Activated B cell treated with CpG ODN at 0.5 μM for 24 hours (primary cell): ENCODE data around the gene MGLL. TPM values are rescaled to one million over a fixed set of nuclear protein-coding genes. Genes with fewer than 3 reads are reported as not detected.

ENCODE experiments used
- ATAC-seq: fragments of 200-7000 bp; cut with Tn5 transposase; one replicate; pipeline ENCODE4 v1.10.0; 2021; ENCODE audit warnings: low read depth, mild to moderate bottlenecking, moderate library complexity
- CTCF ChIA-PET: fragments of 350-600 bp; sonication (Branson Sonifier 250); formaldehyde crosslinking; loops from one replicate; lab custom pipeline; 2021; ENCODE audit warnings: antibody characterized with exemption; lab: Charles Lee
- POLR2A ChIA-PET: fragments of 350-600 bp; sonication (Branson Sonifier 250); formaldehyde crosslinking; loops from one replicate; lab custom pipeline; 2021; ENCODE audit warnings: antibody characterized with exemption; lab: Charles Lee
- DNase-seq: peaks from one replicate; pipeline ENCODE4 v3.0.0; 2022
- H3K27ac Mint-ChIP-seq: one replicate; pipeline ENCODE4 v1.8.0; 2020; ENCODE audit warnings: mixed read lengths
- H3K27me3 Mint-ChIP-seq: one replicate; pipeline ENCODE4 v1.8.0; 2021; ENCODE audit warnings: mixed read lengths
- H3K36me3 Mint-ChIP-seq: one replicate; pipeline ENCODE4 v1.8.0; 2021; ENCODE audit warnings: low read depth, mixed read lengths
- H3K4me1 Mint-ChIP-seq: one replicate; pipeline ENCODE4 v1.8.0; 2021; ENCODE audit warnings: mixed read lengths
- H3K4me3 Mint-ChIP-seq: one replicate; pipeline ENCODE4 v1.8.0; 2020; ENCODE audit warnings: mild to moderate bottlenecking, mixed read lengths
- H3K9me3 Mint-ChIP-seq: one replicate; pipeline ENCODE4 v1.8.0; 2020; ENCODE audit warnings: mixed read lengths
- CTCF ChIP-seq: fragments of 200-600 bp; IDR thresholded peaks from one replicate; pipeline ENCODE4 v1.8.0; 2022; ENCODE audit warnings: antibody characterized with exemption, mild to moderate bottlenecking
- intact Hi-C: fragments of 100-400 bp; cut with micrococcal nuclease; formaldehyde crosslinking; loops from one replicate; pipeline ENCODE4 v1.15.1; 2024
- total RNA-seq: library from RNA; stranded (reverse); gene quantifications from 2 replicates; pipeline ENCODE4 v1.2.3, GENCODE V29; 2022

Gene MGLL
- total RNA-seq, 1 donor from 2014 or later: 19.1 TPM

GRCh38 chr3:127644641-127645370 is 177.5 kb downstream of the MGLL start:
- no peaks in the 10 kb centered on the region for H3K27me3 Mint-ChIP-seq
- POLR2A ChIA-PET: interaction anchor here (0.9 kb wide), 1 partner anchor 54 kb away, joined by 3 read pairs; the partner anchor contains the start of gene TPRA1

GRCh38 chr3:127640042-127640355 is 182.3 kb downstream of the MGLL start:
- H3K27me3 Mint-ChIP-seq: no peaks in the 10 kb centered on the region
- H3K36me3 Mint-ChIP-seq: no peaks in the 10 kb centered on the region
- H3K27ac Mint-ChIP-seq: no peak overlapping the region
- H3K4me3 Mint-ChIP-seq: no peak overlapping the region
- no peaks in the 10 kb centered on the region for H3K4me1 Mint-ChIP-seq
- ChIA-PET POLR2A (no interaction called here), CTCF (no interaction called here)
- H3K9me3 Mint-ChIP-seq: no peaks in the 10 kb centered on the region
- no peak for TF ChIP-seq CTCF
- no peak for ATAC-seq
- intact Hi-C loops: no loop called here
- no peak for DNase-seq

More at GRCh38 chr3:127644641-127645370, 177.5 kb downstream of the MGLL start:
- TF ChIP-seq CTCF: no peak
- Mint-ChIP-seq H3K27ac (no peak overlapping the region), H3K4me3 (no peak overlapping the region), H3K9me3 (no peaks in the 10 kb centered on the region), H3K4me1 (no peaks in the 10 kb centered on the region), H3K36me3 (no peaks in the 10 kb centered on the region)
- no peak for DNase-seq
- CTCF ChIA-PET: no interaction called here
- intact Hi-C loops: no loop called here
- no peak for ATAC-seq

GRCh38 chr3:127639173-127640041 is 182.9 kb downstream of the MGLL start:
- H3K4me1 Mint-ChIP-seq: no peaks in the 10 kb centered on the region

More at GRCh38 chr3:127639173-127640041, 182.9 kb downstream of the MGLL start:
- ATAC-seq (no peak), DNase-seq (no peak)
- H3K4me3 Mint-ChIP-seq: no peak overlapping the region
- no peak for TF ChIP-seq CTCF
- intact Hi-C loops: no loop called here
- H3K36me3 Mint-ChIP-seq: no peaks in the 10 kb centered on the region
- POLR2A ChIA-PET: no interaction called here
- H3K27ac Mint-ChIP-seq: no peak overlapping the region
- no peaks in the 10 kb centered on the region for H3K27me3 Mint-ChIP-seq
- CTCF ChIA-PET: no interaction called here
- H3K9me3 Mint-ChIP-seq: no peaks in the 10 kb centered on the region

Other genes with a start within 250 kb of the MGLL start
- 17.5 and 18.3 TPM in 2 replicates for gene TPRA1, start 231.8 kb downstream of the MGLL start, total RNA-seq
- gene MCM2, start 224.1 kb downstream of the MGLL start, total RNA-seq: 44.4 and 45.6 TPM in 2 replicates
- gene PODXL2, start 193.3 kb downstream of the MGLL start, total RNA-seq: 3.3 and 3.7 TPM in 2 replicates
- gene ABTB1, start 149.6 kb downstream of the MGLL start, total RNA-seq: 36.1 and 42.0 TPM in 2 replicates
- 0.16 and 0.20 TPM in 2 replicates for gene KBTBD12, start 92.7 kb upstream of the MGLL start, total RNA-seq
- gene SEC61A1, start 229.9 kb upstream of the MGLL start, total RNA-seq: 83.2 and 84.0 TPM in 2 replicates